Endodermal cell (in vitro differentiated cells): ENCODE measurements around the gene GLT1D1. TPM values are rescaled to one million over a fixed set of nuclear protein-coding genes. Genes with fewer than 3 reads are reported as not detected.

ENCODE experiments used
- DNase-seq: peaks from one replicate; pipeline ENCODE4 v3.0.0-alpha.2; 2017
- H3K27ac ChIP-seq: 2 replicates; pipeline ENCODE4 v1.5.1; 2013; ENCODE audit warnings: mild to moderate bottlenecking, low read depth, low read length, moderate library complexity
- H3K27me3 ChIP-seq: 2 replicates; pipeline ENCODE4 v1.6.1; 2013; ENCODE audit warnings: mild to moderate bottlenecking, low read length, moderate library complexity; ENCODE audit not compliant: insufficient read depth, control insufficient read depth, poor library complexity, severe bottlenecking
- H3K36me3 ChIP-seq: 2 replicates; pipeline ENCODE4 v1.7.0; 2013; ENCODE audit warnings: mild to moderate bottlenecking, low read length, moderate library complexity; ENCODE audit not compliant: control insufficient read depth, insufficient read depth
- H3K4me1 ChIP-seq: one replicate; pipeline ENCODE4 v1.7.0; 2013; ENCODE audit warnings: low read length; ENCODE audit not compliant: control insufficient read depth, insufficient read depth
- H3K4me3 ChIP-seq: 2 replicates; pipeline ENCODE4 v1.5.1; 2013; ENCODE audit warnings: mild to moderate bottlenecking, low read length, moderate library complexity
- H3K9ac ChIP-seq: 2 replicates; pipeline ENCODE4 v1.6.1; 2013; ENCODE audit warnings: mild to moderate bottlenecking, low read length, moderate library complexity; ENCODE audit not compliant: poor library complexity, severe bottlenecking; ENCODE audit errors: extremely low read depth
- H3K9me3 ChIP-seq: 2 replicates; pipeline ENCODE4 v1.6.1; 2013; ENCODE audit warnings: mild to moderate bottlenecking, low read length, moderate library complexity; ENCODE audit not compliant: control insufficient read depth
- H3K27ac Mint-ChIP-seq: 2 replicates; pipeline ENCODE4 v1.8.0; 2020; ENCODE audit warnings: mixed read lengths
- H3K27me3 Mint-ChIP-seq: 2 replicates; pipeline ENCODE4 v1.8.0; 2021; ENCODE audit warnings: mild to moderate bottlenecking, mixed read lengths; ENCODE audit not compliant: insufficient read depth
- H3K36me3 Mint-ChIP-seq: 2 replicates; pipeline ENCODE4 v1.8.0; 2020; ENCODE audit warnings: low read depth, mixed read lengths
- H3K4me1 Mint-ChIP-seq: 2 replicates; pipeline ENCODE4 v1.8.0; 2020; ENCODE audit warnings: mixed read lengths
- H3K4me3 Mint-ChIP-seq: 2 replicates; pipeline ENCODE4 v1.8.0; 2020; ENCODE audit warnings: mild to moderate bottlenecking, moderate library complexity, mixed read lengths
- H3K9me3 Mint-ChIP-seq: 2 replicates; pipeline ENCODE4 v1.8.0; 2020; ENCODE audit warnings: mild to moderate bottlenecking, mixed read lengths
- WGBS, 2 experiments: methylation state at CpG; one replicate each; pipeline versions ENCODE4 v1.1.5 to v1.1.7; 2013; ENCODE audit warnings: missing lambda C conversion rate in 2 of 2, mixed read lengths in 1 of 2; ENCODE audit not compliant: insufficient coverage in 1 of 2, insufficient read length in 1 of 2; 5-methylcytosine and 5-hydroxymethylcytosine counted together
- total RNA-seq, 2 donors: library from RNA; stranded (reverse); fragmentation: NEBNext Ultra II Directional in 1 of 2; extraction: Animal tissue kit (Norgen Biotek cat#: 25700) in 1 of 2; gene quantifications; 2 replicates in 1 of 2; 3 replicates in 1 of 2; pipeline ENCODE4 v1.2.1, GENCODE V29; 2021
- TF ChIP-seq, protein P1 (sequence below): fragments of 200-600 bp; sonication (generic); conservative IDR thresholded peaks from 2 replicates; pipeline ENCODE4 v1.5.0; 2021; ENCODE audit warnings: antibody characterized with exemption, mild to moderate bottlenecking

The GLT1D1 gene
- total RNA-seq, 2 donors from 2014 or later: 23.8 to 25.4 TPM

DNA sequence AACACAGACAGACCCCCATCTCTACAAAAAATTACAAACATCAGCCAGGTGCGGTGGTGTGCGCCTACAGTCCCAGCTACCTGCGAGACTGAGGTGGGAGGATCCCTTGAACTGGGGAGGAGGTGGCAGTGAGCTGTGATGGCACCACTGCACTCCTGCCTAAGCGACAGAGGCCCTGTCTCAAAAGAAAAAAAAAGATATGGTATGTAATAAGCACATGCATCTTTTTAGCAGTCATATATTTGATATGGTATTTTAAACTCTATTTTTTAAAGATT is 36.7 kb upstream of the GLT1D1 start:
- no peak for DNase-seq
- Histone ChIP-seq H3K27me3 (no peaks in the 10 kb centered on the region), H3K9me3 (no peaks in the 10 kb centered on the region), H3K36me3 (peaks cover 64% of the 10 kb centered on the region), H3K4me3 (no peak overlapping the region), H3K27ac (no peak overlapping the region), H3K9ac (no peak overlapping the region), H3K4me1 (peaks cover 7% of the 10 kb centered on the region)
- peaks cover 45% of the 10 kb centered on the region for H3K36me3 Mint-ChIP-seq
- H3K4me1 Mint-ChIP-seq: peaks cover 30% of the 10 kb centered on the region
- TF ChIP-seq, protein P1, sequence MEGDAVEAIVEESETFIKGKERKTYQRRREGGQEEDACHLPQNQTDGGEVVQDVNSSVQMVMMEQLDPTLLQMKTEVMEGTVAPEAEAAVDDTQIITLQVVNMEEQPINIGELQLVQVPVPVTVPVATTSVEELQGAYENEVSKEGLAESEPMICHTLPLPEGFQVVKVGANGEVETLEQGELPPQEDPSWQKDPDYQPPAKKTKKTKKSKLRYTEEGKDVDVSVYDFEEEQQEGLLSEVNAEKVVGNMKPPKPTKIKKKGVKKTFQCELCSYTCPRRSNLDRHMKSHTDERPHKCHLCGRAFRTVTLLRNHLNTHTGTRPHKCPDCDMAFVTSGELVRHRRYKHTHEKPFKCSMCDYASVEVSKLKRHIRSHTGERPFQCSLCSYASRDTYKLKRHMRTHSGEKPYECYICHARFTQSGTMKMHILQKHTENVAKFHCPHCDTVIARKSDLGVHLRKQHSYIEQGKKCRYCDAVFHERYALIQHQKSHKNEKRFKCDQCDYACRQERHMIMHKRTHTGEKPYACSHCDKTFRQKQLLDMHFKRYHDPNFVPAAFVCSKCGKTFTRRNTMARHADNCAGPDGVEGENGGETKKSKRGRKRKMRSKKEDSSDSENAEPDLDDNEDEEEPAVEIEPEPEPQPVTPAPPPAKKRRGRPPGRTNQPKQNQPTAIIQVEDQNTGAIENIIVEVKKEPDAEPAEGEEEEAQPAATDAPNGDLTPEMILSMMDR: no peak
- no peaks in the 10 kb centered on the region for H3K9me3 Mint-ChIP-seq
- H3K27ac Mint-ChIP-seq: peak overlapping the region; percentile 22
- whole genome bisulfite sequencing, 2 experiments: 99 to 100% methylated on average over 1 to 4 of the region's 4 CpGs
- H3K27me3 Mint-ChIP-seq: no peaks in the 10 kb centered on the region
- no peak overlapping the region for H3K4me3 Mint-ChIP-seq

GRCh38 chr12:128817111-128818015 is 35.9 kb upstream of the GLT1D1 start:
- H3K27ac ChIP-seq: no peak overlapping the region
- H3K36me3 ChIP-seq: peaks cover 57% of the 10 kb centered on the region
- no peak overlapping the region for H3K9ac ChIP-seq
- 89 to 100% methylated on average over 1 to 8 of the region's 8 CpGs for WGBS, 2 experiments
- H3K4me3 ChIP-seq: no peak overlapping the region
- no peak for DNase-seq
- no peaks in the 10 kb centered on the region for H3K27me3 ChIP-seq
- H3K9me3 Mint-ChIP-seq: no peaks in the 10 kb centered on the region
- no peaks in the 10 kb centered on the region for H3K27me3 Mint-ChIP-seq
- H3K36me3 Mint-ChIP-seq: peaks cover 40% of the 10 kb centered on the region
- no peaks in the 10 kb centered on the region for H3K9me3 ChIP-seq
- H3K4me3 Mint-ChIP-seq: no peak overlapping the region
- TF ChIP-seq, protein P1: no peak
- H3K27ac Mint-ChIP-seq: peak overlapping the region; percentile 42
- peaks cover 6% of the 10 kb centered on the region for H3K4me1 ChIP-seq
- peaks cover 36% of the 10 kb centered on the region for H3K4me1 Mint-ChIP-seq

DNA sequence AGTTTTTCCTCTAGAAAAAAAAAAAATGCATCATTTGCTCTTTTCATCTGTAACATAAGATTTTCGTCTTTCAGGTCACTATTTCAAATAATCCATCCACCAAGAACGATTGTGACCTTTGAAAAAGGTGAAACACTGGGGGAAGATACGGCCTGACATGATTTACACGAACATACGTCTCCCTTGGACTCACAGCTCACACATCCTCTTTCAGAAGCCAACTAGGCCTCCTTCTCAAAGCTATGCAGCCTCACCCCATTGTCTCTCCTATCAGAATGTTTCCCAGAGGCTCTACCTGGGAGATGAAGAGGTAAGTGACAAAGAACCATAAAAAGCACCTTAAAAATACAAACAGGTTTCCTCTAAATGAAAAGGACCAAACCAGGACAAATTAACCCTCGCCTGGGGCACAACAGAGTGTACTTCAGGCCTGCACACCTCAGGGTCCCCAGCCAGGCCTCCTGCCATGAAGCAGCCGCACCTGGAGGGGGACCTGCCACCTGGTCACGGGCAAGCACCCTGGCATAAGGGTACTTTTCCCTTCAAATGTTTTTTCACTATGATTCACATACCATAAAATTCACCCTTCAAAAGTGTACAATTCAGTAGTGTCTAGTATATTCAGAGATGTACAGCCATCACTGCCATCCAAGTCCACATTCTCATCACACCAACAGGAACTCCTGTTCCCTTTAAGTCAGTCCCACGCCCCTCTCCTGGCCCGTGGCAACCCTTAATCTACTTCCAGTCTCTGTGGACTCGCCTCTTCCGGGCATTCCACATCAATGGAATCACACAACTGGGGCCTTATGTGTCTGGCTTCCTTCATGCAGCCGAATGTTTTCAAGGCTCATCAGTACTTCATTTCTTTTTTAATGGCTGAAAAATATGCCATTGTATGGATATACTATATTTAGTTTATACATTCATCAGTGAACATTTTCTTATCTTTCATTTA is 34.9 kb upstream of the GLT1D1 start:
- Histone ChIP-seq H3K27me3 (no peaks in the 10 kb centered on the region), H3K4me3 (no peak overlapping the region), H3K4me1 (peaks cover 6% of the 10 kb centered on the region), H3K36me3 (peaks cover 47% of the 10 kb centered on the region), H3K27ac (no peak overlapping the region), H3K9me3 (no peaks in the 10 kb centered on the region), H3K9ac (no peak overlapping the region)
- Mint-ChIP-seq H3K27me3 (no peaks in the 10 kb centered on the region), H3K9me3 (no peaks in the 10 kb centered on the region), H3K4me3 (no peak overlapping the region), H3K27ac (peak overlapping the region; percentile 58), H3K4me1 (peaks cover 36% of the 10 kb centered on the region), H3K36me3 (peaks cover 31% of the 10 kb centered on the region)
- no peak for DNase-seq
- WGBS, 2 experiments: 90 to 92% methylated on average over 5 to 13 of the region's 13 CpGs
- TF ChIP-seq, protein P1: no peak
